Right ventricle myocardium superior (tissue), 1 donor: ENCODE data around the gene TRAIP. TPM values are rescaled to one million over a fixed set of nuclear protein-coding genes. Genes with fewer than 3 reads are reported as not detected.
"Not testable (repeated sequence)": the region's sequence is repeated elsewhere in the genome, so short reads cannot be mapped to it uniquely, and the experiment has no call there.

Experiments
- ATAC-seq: fragments of 200-7000 bp; cut with Tn5 transposase; one replicate; pipeline ENCODE4 v1.9.1; 2020; ENCODE audit warnings: mild to moderate bottlenecking; ENCODE audit not compliant: poor library complexity
- DNase-seq: peaks from one replicate; pipeline ENCODE4 v3.0.0-alpha.2; 2020
- intact Hi-C: fragments of 100-400 bp; cut with DNase I; formaldehyde crosslinking; loops from one replicate; pipeline ENCODE4 v1.11.2; 2022
- long read RNA-seq: library from polyadenylated mRNA; unstranded; transcript quantifications from one replicate; pipeline ENCODE4 v2.0.0, GENCODE V29; 2021
- total RNA-seq: library from RNA; stranded (reverse); fragmentation: NEBNext Ultra II Directional; extraction: Animal tissue kit (Norgen Biotek cat#: 25700); gene quantifications from one replicate; pipeline ENCODE4 v1.2.1, GENCODE V29; 2021
- donor health status: DM: no; HTN: yes; CAD: no; lungs with severe emphysema.

TRAIP gene, protein sequence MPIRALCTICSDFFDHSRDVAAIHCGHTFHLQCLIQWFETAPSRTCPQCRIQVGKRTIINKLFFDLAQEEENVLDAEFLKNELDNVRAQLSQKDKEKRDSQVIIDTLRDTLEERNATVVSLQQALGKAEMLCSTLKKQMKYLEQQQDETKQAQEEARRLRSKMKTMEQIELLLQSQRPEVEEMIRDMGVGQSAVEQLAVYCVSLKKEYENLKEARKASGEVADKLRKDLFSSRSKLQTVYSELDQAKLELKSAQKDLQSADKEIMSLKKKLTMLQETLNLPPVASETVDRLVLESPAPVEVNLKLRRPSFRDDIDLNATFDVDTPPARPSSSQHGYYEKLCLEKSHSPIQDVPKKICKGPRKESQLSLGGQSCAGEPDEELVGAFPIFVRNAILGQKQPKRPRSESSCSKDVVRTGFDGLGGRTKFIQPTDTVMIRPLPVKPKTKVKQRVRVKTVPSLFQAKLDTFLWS
- total RNA-seq: 1.7 TPM
- long read RNA-seq, partial matches to known transcripts: 0 of 4 reads
- long read RNA-seq, other reads (novel, unspliced or antisense): 1 of 4 reads

DNA sequence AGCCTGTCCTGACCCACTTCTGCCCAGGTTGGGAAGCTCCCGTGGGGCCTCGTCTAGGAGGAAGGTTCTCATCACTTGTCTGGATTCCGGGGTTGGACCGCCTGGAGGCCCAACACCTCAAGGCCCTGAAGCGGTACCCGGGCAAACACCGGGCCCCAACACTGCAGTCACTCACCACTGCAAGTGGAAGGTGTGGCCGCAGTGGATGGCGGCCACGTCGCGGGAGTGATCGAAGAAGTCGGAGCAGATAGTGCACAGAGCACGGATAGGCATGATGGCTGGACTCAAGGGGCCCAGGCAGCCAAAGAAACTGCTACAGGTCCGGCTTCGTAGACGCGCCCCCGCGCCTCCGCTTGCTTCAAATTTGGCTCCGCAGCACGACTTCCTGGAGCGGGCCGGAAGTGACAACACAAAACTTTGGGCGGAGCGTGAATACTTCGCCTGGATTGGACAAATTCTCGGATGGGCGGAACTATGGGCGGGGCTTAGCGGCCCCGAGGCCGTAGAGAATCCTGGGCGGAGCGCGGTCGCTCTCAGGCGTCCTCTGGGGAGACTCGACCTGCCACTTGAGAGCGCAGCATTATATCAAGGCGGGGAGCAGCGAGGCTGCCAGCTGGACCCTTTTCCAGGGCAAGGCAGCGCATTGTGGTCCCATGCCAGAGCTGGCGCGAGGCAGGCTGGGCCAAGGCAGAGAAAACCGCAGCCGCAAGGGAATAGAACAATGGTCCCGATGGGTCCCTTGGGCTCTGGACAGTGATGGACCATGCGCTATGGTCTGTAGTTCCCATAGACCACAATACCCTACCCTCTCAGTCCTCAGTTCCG, at the start of gene TRAIP:
Gene TRAIP (minus strand): TSS at position 384 of the 825 bp plus-strand sequence. CDS start 111 bp downstream, at position 273.
- DNase-seq (peak; percentile 95), ATAC-seq (peak; percentile 100)
- intact Hi-C loops: no loop called here

DNA sequence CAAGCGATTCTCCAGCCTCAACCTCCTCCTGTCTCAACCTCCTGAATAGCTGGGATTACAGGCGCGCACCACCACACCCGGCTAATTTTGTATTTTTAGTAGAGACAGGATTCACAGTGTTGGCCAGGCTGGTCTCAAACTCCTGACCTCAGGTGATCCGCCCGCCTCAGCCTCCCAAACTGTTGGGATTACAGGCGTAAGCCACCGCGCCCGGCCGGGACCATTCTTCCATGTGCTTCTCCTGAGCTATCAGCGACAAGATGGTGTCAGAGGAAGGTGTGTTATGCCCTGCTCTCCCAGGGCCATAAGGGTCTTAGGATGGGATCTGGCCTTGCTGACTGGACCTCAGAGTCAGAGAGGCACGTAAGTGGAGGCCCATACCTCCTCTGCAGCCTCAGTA, 48.1 kb upstream of the TRAIP start:
- not testable (repeated sequence) for DNase-seq, ATAC-seq
- intact Hi-C loops: loop anchor here (5.0 kb wide), 1 partner anchor 102 kb away; the partner anchor contains the start of gene INKA1

DNA sequence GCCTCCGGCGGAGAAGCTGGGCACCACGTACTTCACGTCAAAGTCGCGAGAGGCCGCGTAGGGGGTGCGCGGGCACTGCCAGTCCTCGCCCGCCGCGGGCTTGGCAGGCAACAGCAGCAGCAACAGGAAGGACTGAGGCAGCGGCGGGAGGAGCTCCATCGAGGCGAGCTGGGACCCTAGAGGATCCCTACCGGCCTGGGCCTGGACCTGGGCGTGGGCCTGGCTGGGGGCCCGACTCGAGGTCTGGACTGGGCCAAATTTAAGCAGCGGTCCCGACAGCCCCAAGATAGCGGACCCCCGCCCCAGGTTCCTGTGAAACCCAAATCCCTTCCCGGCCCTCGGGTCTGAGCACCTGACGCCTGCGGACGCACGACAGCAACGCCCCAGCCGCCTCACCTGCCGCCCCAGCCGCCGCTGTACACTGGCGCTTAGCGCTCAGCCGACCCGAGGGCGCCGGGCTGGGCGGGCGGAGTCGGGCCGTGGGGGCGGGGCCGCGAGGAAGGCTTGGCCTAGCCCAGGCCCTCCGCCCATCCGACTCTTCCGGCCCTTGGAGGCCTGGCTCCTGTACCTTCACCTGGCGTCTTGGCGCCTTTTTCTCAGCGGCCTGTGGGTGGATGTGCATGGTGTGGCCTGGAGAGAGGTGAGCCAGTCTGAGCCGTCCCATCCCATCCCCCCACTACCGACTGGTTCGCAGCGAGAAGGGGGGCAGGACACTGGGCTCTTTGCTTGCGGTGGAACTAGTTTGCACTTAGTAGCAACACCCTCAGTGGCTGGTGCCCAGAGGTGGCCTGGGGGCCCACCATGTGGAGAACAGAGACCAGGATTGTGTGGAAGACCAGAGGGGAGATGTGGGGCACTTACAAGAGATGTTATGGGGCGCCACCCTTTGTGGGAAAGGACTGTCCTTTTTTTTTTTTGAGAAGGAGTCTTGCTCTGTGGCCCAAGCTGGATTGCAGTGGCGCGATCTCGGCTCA, 47.4 kb upstream of the TRAIP start, which contains the start of gene MST1R:
Gene MST1R (minus strand): TSS at position 423 of the 974 bp plus-strand sequence. CDS start 264 bp downstream, at position 159.
- ATAC-seq (peak; percentile 93), DNase-seq (peak; percentile 87)
- intact Hi-C loops: loop anchor here (5.0 kb wide), 1 partner anchor 101 kb away; the partner anchor contains the start of gene INKA1

DNA sequence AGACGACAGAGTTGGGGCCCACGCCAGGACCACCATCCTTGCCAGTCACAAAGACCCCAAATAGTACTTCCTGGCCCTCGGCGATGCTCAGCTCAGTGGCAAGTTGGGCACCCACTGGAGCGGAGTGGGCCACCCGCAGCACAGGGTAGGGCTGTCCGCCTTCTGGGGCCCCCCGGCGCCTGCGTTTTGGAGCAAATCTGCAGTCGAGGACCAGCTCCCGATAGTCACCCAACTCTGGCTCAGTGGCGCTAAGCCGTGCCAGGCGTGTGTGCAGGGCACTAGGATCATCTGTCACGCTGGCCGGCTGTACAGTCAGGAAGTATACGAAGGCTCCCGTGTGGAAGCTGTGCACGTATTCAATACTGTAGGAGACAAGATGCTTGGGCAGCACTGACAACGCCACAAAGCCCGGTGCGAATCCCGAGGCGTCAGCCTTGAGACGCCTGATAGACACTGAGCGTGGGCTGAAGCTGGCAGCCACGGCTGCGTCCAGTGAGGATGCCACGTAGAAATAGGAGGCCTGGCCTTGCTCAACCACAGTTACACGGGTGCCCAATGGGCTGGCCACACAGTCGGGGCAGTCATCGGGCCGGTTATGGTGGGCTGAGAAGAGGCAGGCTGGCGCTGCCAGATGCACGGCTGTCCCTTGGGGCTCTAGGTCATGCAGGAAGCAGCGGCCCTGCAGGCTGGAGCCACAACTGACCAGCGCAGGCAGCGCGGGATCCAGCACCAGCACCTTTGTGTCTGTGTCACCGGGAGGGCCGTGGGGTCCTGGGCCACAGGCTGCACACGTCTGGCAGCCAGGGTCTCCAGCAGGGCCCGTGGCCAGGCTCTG, 46.4 kb upstream of the TRAIP start:
- no peak for DNase-seq
- intact Hi-C loops: loop anchor here (5.0 kb wide), 1 partner anchor 100 kb away; the partner anchor contains the start of gene INKA1
- ATAC-seq: no peak

DNA sequence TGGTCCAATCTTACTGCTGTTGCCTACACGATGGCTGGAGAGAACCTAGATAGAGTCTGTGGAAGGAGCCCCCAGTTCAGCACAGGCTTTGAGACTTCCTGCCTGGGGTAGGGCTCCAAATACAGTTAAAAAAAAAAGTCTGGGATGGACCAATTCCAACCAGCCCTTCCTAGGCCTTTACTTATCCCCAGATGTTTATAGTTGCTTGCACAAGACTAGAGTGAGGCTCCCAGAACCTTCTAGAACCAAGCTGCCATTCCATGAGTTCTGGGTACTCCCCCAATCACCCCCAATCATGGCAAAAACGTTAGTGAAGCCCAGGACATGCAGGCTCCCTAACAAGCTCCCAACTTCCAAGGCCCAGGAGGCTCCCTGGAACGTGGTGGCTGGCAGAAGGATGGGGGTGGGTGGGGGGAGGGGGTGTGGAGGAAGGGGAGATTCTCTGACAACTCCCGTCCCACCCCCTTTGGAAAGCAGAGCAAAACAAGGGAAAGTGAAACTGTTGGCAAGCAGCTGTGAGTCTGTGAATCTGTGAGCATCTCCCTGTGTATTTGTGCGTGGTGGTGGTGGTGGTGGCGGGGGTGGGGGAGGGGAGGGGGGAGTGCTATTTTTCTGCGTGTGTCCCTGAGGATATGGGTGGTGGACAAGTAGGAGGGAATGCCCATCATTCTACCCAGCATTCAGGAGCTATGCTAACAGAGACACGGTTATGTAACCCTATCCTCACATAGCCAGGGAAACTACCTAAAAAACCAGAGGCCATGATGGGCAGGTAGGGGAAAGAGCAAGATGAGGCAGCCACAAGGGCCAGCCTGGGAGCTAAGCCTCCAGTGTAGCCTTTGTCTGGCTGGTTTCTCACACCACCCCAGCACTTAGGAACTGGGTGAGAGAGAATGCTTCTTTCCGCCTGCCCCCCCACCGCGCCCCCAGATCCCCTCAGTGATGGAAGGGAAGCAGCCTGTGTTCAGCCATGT, 45.3 kb upstream of the TRAIP start:
- ATAC-seq: no peak
- intact Hi-C loops: loop anchor here (5.0 kb wide), 1 partner anchor 99 kb away; the partner anchor contains the start of gene INKA1
- DNase-seq: no peak

DNA sequence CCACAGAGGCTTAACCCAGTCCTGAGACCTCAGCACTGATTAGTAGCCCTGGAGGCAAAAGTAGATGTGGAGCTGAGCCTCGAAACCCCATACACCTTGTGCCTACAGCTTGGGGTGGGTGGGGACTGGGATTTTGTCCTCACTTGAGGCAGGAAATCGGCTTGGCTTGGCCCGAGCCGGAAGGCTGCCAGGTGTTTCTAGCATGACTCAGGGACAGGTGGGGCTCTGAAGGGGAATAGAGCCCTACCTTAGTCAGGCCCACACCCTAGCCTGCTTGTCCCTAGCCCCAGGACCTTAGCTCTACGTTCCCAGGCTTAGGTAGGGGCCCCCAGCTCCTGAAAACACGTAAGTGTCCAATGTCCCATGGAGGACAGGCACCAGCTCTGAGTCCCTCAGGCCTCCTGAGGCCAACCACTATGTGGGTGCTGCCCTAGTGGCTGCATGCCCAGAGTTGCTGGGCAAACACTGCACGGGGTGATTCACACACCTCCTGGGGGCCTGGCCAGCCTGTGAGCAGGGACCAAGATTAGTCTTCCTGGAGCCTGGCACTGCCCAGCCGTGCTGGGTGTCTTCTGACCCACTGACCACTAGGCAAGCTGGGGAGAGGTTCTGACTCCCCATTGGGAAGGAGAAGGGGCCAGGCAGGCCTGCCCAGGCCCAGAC, 44.3 kb upstream of the TRAIP start:
- peak; percentile 61 for ATAC-seq
- peak; percentile 67 for DNase-seq
- intact Hi-C loops: loop anchor here (5.0 kb wide), 1 partner anchor 98 kb away; the partner anchor contains the start of gene INKA1

DNA sequence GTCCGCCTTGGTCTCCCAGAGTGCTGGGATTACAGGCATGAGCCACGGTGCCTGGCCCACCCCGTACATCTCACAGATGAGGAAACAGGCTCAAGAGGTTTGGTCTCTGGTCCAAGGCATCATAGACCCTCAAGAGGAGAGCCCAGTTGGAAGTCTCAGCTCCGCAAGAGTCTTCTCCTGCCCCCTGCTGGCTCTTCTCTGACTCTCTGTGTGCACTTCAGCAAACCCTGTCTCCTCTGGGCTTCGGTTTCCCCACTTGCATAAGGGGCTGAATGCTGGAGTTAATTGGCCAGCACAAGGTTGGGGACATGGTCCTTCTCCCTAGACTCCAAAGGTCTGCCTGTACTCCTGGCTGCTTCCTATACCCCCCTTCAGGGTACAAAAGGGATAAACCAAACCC, 43.5 kb upstream of the TRAIP start:
- no peak for ATAC-seq
- no peak for DNase-seq
- intact Hi-C loops: loop anchor here (5.0 kb wide), 1 partner anchor 98 kb away; the partner anchor contains the start of gene INKA1

DNA sequence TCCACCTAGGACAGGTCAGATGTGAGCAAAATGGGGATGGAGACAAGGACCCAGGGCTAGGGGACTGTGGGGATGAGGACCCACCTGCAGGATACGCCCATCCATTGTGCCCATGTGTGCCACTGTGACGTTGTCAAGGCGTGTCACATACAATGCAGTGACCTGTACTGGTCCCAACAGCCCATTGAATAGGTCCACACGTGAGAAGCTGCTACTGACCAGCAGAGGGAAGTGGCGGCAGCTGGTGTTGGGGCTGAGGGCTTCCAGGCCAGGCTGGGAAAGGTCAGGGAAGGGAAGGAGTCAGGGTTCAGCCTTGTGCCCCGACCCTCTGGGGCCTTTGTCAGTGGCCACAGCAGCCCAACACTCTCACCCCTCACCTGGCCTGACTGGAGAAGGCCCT, 42.6 kb upstream of the TRAIP start:
- ATAC-seq: no peak
- no peak for DNase-seq
- intact Hi-C loops: no loop called here

DNA sequence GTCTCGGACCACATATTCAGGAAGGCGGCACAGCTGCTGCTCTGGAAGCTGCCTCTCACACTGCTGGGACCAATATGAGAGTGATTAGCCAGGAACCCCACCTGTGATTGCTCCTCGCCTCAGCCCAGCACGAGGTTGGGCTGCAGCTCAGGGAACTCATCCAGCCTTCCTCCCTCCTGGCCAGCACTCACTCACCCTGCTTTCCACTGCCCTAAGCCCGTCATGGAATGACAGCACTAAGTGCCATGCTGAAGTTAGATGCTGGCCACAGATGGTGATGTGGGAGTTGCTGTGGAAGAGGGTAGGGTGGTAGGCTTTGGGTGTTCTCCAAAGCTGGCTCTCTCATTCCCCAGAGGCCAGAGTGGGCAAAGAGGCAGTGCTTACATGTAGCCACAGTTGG, 40.0 kb upstream of the TRAIP start:
- DNase-seq (no peak), ATAC-seq (no peak)
- intact Hi-C loops: no loop called here

DNA sequence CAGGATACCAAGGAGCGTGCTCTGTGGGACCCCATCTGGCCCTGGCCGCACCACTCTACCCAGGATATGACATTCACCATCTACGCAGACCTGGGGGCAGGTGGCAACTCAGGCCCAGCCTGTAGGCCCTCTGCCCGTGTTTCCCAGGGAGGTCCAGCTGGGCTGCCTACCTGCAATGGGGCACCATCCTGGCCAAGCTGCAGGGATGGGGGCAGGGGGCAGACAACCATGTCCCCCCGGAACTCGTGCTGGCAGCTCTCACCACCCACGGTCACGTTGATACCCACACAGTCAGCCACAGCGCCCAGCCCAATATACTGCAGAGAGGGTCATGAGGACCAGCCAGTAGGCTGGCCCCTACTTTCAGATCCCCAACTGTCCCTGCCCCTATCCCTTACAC, 39.4 kb upstream of the TRAIP start:
- DNase-seq (no peak), ATAC-seq (no peak)
- intact Hi-C loops: no loop called here

DNA sequence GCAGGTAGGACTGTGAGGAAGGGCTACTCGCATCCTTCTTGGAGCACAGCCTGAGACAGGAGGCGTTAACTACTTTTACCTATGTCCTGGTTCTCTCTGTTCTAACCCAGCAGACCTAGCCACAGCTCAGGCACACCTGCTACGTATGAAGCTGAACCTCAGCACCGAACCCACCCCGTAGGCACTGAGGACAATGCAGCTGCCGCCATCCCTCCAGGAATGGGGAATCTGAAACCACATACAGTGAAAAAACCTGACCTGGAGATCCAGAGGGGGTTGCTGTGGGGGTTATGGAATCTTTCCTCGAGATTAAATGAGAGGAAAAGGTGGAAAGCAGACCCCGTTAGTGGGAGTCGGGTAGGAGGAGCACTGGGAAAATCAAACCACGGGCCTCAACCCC, 32.9 kb upstream of the TRAIP start:
- intact Hi-C loops: no loop called here
- DNase-seq (no peak), ATAC-seq (no peak)

DNA sequence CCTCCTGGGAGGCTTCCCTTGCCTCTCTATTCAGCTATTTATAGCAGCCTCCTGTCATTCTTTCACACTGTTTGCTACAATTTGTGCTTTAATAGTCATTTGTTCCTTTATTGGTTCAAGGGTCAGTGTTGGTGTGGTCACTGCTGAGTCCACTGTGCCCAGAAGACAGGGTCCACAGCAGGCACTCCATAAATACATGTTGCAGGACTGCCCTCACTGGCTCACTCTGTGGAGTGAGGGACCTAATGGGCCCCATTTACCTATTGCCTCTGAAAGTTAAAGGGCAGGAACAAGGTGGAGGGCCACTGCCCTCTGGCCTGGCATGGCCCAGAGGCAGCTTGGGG, 30.5 kb upstream of the TRAIP start:
- DNase-seq (no peak), ATAC-seq (no peak)
- intact Hi-C loops: no loop called here

DNA sequence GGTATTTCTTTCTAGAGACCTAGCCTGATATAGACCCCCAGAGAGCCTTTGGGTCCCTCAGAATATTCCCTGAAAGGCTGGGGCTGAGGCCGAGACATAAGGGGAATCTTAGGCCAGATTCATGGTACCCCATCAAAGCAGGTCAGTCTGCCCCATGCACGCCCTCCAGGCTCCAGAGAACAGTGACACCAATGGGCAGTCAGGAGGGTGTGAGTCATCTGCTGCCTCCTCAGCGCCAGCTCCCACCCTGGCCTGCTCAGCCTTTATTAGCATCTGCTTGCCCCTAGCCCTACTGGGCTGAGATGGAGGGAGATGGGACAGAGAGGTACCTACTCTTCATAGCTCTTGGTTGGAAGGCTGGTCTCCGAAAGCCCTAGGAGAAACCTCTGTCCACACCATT, 27.6 kb upstream of the TRAIP start:
- intact Hi-C loops: no loop called here
- ATAC-seq: no peak

DNA sequence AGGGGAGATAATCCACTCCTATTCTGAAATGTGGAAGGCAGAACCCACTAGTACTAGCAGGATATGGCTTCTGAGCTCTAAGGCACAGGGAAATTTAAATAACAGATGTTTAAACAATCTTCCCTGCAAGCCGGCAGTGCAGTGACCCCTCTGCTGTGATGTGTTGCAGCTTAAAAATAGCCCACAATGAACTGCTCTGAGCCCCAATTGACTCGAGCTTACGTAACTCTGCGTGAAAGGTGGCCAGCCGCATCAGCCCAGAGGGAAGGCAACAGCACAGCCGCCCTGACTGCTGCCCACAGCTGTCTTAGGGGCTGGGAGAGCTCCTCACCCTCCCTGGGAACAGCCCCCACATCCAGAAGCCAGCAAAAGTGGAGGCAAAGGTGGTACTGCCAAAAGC, 25.8 kb upstream of the TRAIP start:
- intact Hi-C loops: no loop called here
- DNase-seq (peak; percentile 53), ATAC-seq (peak; percentile 86)

More for the DNA sequence above, 27.6 kb upstream of the TRAIP start:
- no peak for DNase-seq

DNA sequence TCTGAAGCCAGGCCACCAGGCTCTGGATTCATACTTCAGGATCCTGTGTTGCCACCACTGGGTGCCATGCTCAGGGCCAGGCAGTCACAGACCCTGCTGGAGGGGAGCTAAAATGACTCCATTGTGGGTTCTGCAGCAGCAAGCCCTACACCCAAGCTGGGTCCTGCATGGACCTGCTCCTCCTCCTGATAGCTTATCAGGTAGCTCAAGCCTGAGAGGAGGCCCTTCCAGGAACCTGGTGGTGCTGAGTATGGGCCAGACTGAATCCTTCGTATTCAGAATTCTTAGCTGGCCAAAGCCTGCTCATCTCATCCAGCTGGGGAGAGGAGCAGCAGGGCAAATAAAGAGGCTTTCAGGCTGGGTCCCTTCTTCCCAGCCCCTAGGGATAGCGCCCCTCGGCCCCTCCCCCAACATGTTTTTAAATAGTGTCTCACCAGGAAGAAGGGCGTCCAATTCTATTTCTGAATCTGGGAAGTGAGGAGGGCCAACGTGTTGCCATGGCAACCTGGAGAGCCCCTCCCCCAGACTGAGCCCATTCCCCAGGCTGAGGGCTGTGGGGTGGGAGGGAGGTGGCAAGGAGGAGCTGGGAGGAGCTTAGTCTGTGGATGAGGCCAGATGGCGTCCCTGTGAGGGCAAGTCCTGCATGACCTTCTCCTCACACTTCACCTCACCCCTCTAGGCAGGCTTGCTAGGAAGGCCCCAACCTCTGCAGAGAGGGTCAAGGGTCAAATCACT, 24.4 kb upstream of the TRAIP start:
- ATAC-seq: no peak
- intact Hi-C loops: no loop called here
- DNase-seq: no peak
